Fibroblast of skin of right quadriceps (primary cell): ENCODE results near the gene FSTL4.

ENCODE experiments used
- DNase-seq: peaks from one replicate; pipeline ENCODE4 v3.0.0-alpha.2; 2013

FSTL4 gene

GRCh38 chr5:133309984-133310621, 302.2 kb downstream of the FSTL4 start:
- no peak for DNase-seq

- DNase-seq: no peak
These were observed 303.1 kb downstream of the FSTL4 start for GRCh38 chr5:133309166-133309795.

- no peak for DNase-seq
These were observed 305.1 kb downstream of the FSTL4 start for GRCh38 chr5:133307275-133307674.

GRCh38 chr5:133304707-133305216, 307.6 kb downstream of the FSTL4 start:
- no peak for DNase-seq

GRCh38 chr5:133304178-133304577, 308.2 kb downstream of the FSTL4 start:
- no peak for DNase-seq

GRCh38 chr5:133303298-133303697, 309.0 kb downstream of the FSTL4 start:
- no peak for DNase-seq

- DNase-seq: no peak
These were observed 312.6 kb downstream of the FSTL4 start for GRCh38 chr5:133299728-133300127.

GRCh38 chr5:133299021-133299420, 313.3 kb downstream of the FSTL4 start:
- DNase-seq: no peak

- DNase-seq: no peak
These were observed 313.9 kb downstream of the FSTL4 start for GRCh38 chr5:133298447-133298846.

GRCh38 chr5:133297293-133297692, 315.0 kb downstream of the FSTL4 start:
- no peak for DNase-seq

GRCh38 chr5:133296624-133297023, 315.7 kb downstream of the FSTL4 start:
- no peak for DNase-seq

- DNase-seq: no peak
These were observed 316.8 kb downstream of the FSTL4 start for GRCh38 chr5:133295520-133295919.

- no peak for DNase-seq
These were observed 318.0 kb downstream of the FSTL4 start for GRCh38 chr5:133294380-133294779.

- DNase-seq: no peak
These were observed 318.4 kb downstream of the FSTL4 start for GRCh38 chr5:133293960-133294359.

GRCh38 chr5:133292300-133292699, 320.0 kb downstream of the FSTL4 start:
- no peak for DNase-seq

GRCh38 chr5:133291524-133291923, 320.8 kb downstream of the FSTL4 start:
- DNase-seq: no peak

- DNase-seq: no peak
These were observed 321.6 kb downstream of the FSTL4 start for GRCh38 chr5:133290669-133291240.

GRCh38 chr5:133289686-133290367, 322.5 kb downstream of the FSTL4 start:
- no peak for DNase-seq

GRCh38 chr5:133287500-133287899, 324.8 kb downstream of the FSTL4 start:
- peak; percentile 10 for DNase-seq

- DNase-seq: no peak
These were observed 325.9 kb downstream of the FSTL4 start for GRCh38 chr5:133286483-133286882.

GRCh38 chr5:133285583-133286021, 326.7 kb downstream of the FSTL4 start:
- no peak for DNase-seq

- no peak for DNase-seq
These were observed 328.0 kb downstream of the FSTL4 start for GRCh38 chr5:133284306-133284705.

GRCh38 chr5:133278317-133278716, 334.0 kb downstream of the FSTL4 start:
- no peak for DNase-seq

- no peak for DNase-seq
These were observed 334.6 kb downstream of the FSTL4 start for GRCh38 chr5:133277744-133278143.
